Activated naive CD4-positive, alpha-beta T cell treated with anti-CD3 and anti-CD28 coated beads for 36 hours (primary cell): Measurements from ENCODE around the gene CPE. TPM values are rescaled to one million over a fixed set of nuclear protein-coding genes. Genes with fewer than 3 reads are reported as not detected.

Experiments
- CTCF ChIA-PET: fragments of 350-600 bp; sonication (Branson Sonifier 250); formaldehyde crosslinking; loops from one replicate; lab custom pipeline; 2021; ENCODE audit warnings: antibody characterized with exemption; lab: Charles Lee
- DNase-seq: peaks from one replicate; pipeline ENCODE4 v3.0.0-alpha.2; 2020
- H3K27ac Mint-ChIP-seq: one replicate; pipeline ENCODE4 v1.8.0; 2021; ENCODE audit warnings: mild to moderate bottlenecking, mixed read lengths
- H3K27me3 Mint-ChIP-seq: one replicate; pipeline ENCODE4 v1.8.0; 2021; ENCODE audit warnings: low read depth, mixed read lengths
- H3K36me3 Mint-ChIP-seq: one replicate; pipeline ENCODE4 v1.8.0; 2021; ENCODE audit warnings: low read depth, mixed read lengths
- H3K4me1 Mint-ChIP-seq: one replicate; pipeline ENCODE4 v1.8.0; 2021; ENCODE audit warnings: low read depth, mixed read lengths
- H3K4me3 Mint-ChIP-seq: one replicate; pipeline ENCODE4 v1.8.0; 2021; ENCODE audit warnings: mild to moderate bottlenecking, moderate library complexity, mixed read lengths
- H3K9me3 Mint-ChIP-seq: one replicate; pipeline ENCODE4 v1.8.0; 2021; ENCODE audit warnings: mixed read lengths
- intact Hi-C: fragments of 100-400 bp; cut with micrococcal nuclease; formaldehyde crosslinking; loops from one replicate; pipeline ENCODE4 v1.15.1; 2023
- total RNA-seq, 2 experiments: library from RNA; stranded (reverse); gene quantifications; one replicate each; pipeline ENCODE4 v1.2.3, GENCODE V29; 2021

Gene CPE
- total RNA-seq, 2 experiments from 2014 or later = 0.10 TPM; not detected in 1

- Mint-ChIP-seq H3K27ac (no peak overlapping the region), H3K4me3 (no peak overlapping the region), H3K36me3 (no peaks in the 10 kb centered on the region), H3K27me3 (no peaks in the 10 kb centered on the region), H3K9me3 (no peaks in the 10 kb centered on the region), H3K4me1 (no peaks in the 10 kb centered on the region)
- no peak for DNase-seq
- intact Hi-C loops = no loop called here
- CTCF ChIA-PET = no interaction called here
Observed at GRCh38 chr4:165369522-165369921, 9.3 kb upstream of the CPE start.

- Mint-ChIP-seq H3K27me3 (no peaks in the 10 kb centered on the region), H3K4me3 (no peak overlapping the region), H3K36me3 (no peaks in the 10 kb centered on the region), H3K4me1 (no peaks in the 10 kb centered on the region), H3K9me3 (no peaks in the 10 kb centered on the region), H3K27ac (no peak overlapping the region)
- intact Hi-C loops = no loop called here
- DNase-seq = no peak
- CTCF ChIA-PET = no interaction called here
Observed at GRCh38 chr4:165370530-165370929, 8.3 kb upstream of the CPE start.

- DNase-seq = no peak
- H3K27me3 Mint-ChIP-seq = peaks cover 17% of the 10 kb centered on the region
- H3K27ac Mint-ChIP-seq = no peak overlapping the region
- H3K4me3 Mint-ChIP-seq = no peak overlapping the region
- intact Hi-C loops = no loop called here
- no peaks in the 10 kb centered on the region for H3K36me3 Mint-ChIP-seq
- CTCF ChIA-PET = interaction anchor here (1.1 to 1.6 kb wide), 2 partner anchors 9 to 244 kb away, joined by 3 to 4 read pairs; no protein-coding TSS in a partner anchor
- no peaks in the 10 kb centered on the region for H3K4me1 Mint-ChIP-seq
- H3K9me3 Mint-ChIP-seq = no peaks in the 10 kb centered on the region
Observed at GRCh38 chr4:165375465-165375864, 3.3 kb upstream of the CPE start.

GRCh38 chr4:165378398-165378744, 437 bp upstream of the CPE start:
- CTCF ChIA-PET = interaction anchor here (0.9 to 1.8 kb wide), 3 partner anchors 15 to 266 kb away, joined by 3 to 9 read pairs (median 4); partner anchors contain the start of gene TMEM192
- Mint-ChIP-seq H3K4me1 (no peaks in the 10 kb centered on the region), H3K36me3 (no peaks in the 10 kb centered on the region), H3K9me3 (no peaks in the 10 kb centered on the region), H3K27me3 (peaks cover 19% of the 10 kb centered on the region), H3K4me3 (peak overlapping the region; percentile 70), H3K27ac (no peak overlapping the region)
- intact Hi-C loops = loop anchor here (2.0 kb wide), 1 partner anchor 24 kb away; no protein-coding TSS in a partner anchor
- no peak for DNase-seq

GRCh38 chr4:165379678-165380064, 863 bp downstream of the CPE start:
- intact Hi-C loops = loop anchor here (1.0 to 2.0 kb wide), 4 partner anchors 25 to 267 kb away; partner anchors contain the start of gene TMEM192
- Mint-ChIP-seq H3K4me1 (no peaks in the 10 kb centered on the region), H3K9me3 (no peaks in the 10 kb centered on the region), H3K27ac (no peak overlapping the region), H3K27me3 (peaks cover 19% of the 10 kb centered on the region), H3K36me3 (no peaks in the 10 kb centered on the region), H3K4me3 (peak overlapping the region; percentile 43)
- CTCF ChIA-PET = interaction anchor here (0.6 to 1.8 kb wide), 2 partner anchors 13 to 81 kb away, joined by 3 to 9 read pairs; no protein-coding TSS in a partner anchor
- DNase-seq = no peak

GRCh38 chr4:165380805-165381204, 2.0 kb downstream of the CPE start:
- Mint-ChIP-seq H3K27me3 (peaks cover 19% of the 10 kb centered on the region), H3K4me1 (no peaks in the 10 kb centered on the region), H3K9me3 (no peaks in the 10 kb centered on the region), H3K27ac (no peak overlapping the region), H3K4me3 (no peak overlapping the region), H3K36me3 (no peaks in the 10 kb centered on the region)
- intact Hi-C loops = no loop called here
- CTCF ChIA-PET = no interaction called here
- DNase-seq = no peak

- no peaks in the 10 kb centered on the region for H3K9me3 Mint-ChIP-seq
- H3K27me3 Mint-ChIP-seq = peaks cover 19% of the 10 kb centered on the region
- no peak overlapping the region for H3K27ac Mint-ChIP-seq
- DNase-seq = no peak
- H3K4me1 Mint-ChIP-seq = no peaks in the 10 kb centered on the region
- H3K4me3 Mint-ChIP-seq = no peak overlapping the region
- intact Hi-C loops = no loop called here
- no peaks in the 10 kb centered on the region for H3K36me3 Mint-ChIP-seq
- CTCF ChIA-PET = interaction anchor here (0.7 to 1.3 kb wide), 2 partner anchors 63 to 269 kb away, joined by 4 to 5 read pairs; partner anchors contain the start of gene TMEM192
Observed at GRCh38 chr4:165381821-165382373, 3.1 kb downstream of the CPE start.

GRCh38 chr4:165382640-165383039, 3.8 kb downstream of the CPE start:
- no peak overlapping the region for H3K27ac Mint-ChIP-seq
- no peaks in the 10 kb centered on the region for H3K36me3 Mint-ChIP-seq
- intact Hi-C loops = no loop called here
- CTCF ChIA-PET = interaction anchor here (0.7 to 1.3 kb wide), 2 partner anchors 63 to 270 kb away, joined by 4 to 5 read pairs; partner anchors contain the start of gene TMEM192
- no peaks in the 10 kb centered on the region for H3K4me1 Mint-ChIP-seq
- H3K9me3 Mint-ChIP-seq = no peaks in the 10 kb centered on the region
- DNase-seq = no peak
- peaks cover 18% of the 10 kb centered on the region for H3K27me3 Mint-ChIP-seq
- no peak overlapping the region for H3K4me3 Mint-ChIP-seq

GRCh38 chr4:165383591-165384073, 4.8 kb downstream of the CPE start:
- intact Hi-C loops = no loop called here
- H3K9me3 Mint-ChIP-seq = no peaks in the 10 kb centered on the region
- no peak overlapping the region for H3K27ac Mint-ChIP-seq
- DNase-seq = no peak
- no peak overlapping the region for H3K4me3 Mint-ChIP-seq
- CTCF ChIA-PET = interaction anchor here (0.7 to 1.3 kb wide), 3 partner anchors 8 to 33 kb away, joined by 3 to 4 read pairs (median 3); no protein-coding TSS in a partner anchor
- H3K27me3 Mint-ChIP-seq = peaks cover 13% of the 10 kb centered on the region
- H3K4me1 Mint-ChIP-seq = no peaks in the 10 kb centered on the region
- no peaks in the 10 kb centered on the region for H3K36me3 Mint-ChIP-seq

- intact Hi-C loops = no loop called here
- H3K27me3 Mint-ChIP-seq = peaks cover 13% of the 10 kb centered on the region
- H3K27ac Mint-ChIP-seq = no peak overlapping the region
- no peak overlapping the region for H3K4me3 Mint-ChIP-seq
- no peaks in the 10 kb centered on the region for H3K9me3 Mint-ChIP-seq
- no peaks in the 10 kb centered on the region for H3K4me1 Mint-ChIP-seq
- CTCF ChIA-PET = interaction anchor here (0.7 to 1.3 kb wide), 4 partner anchors 9 to 34 kb away, joined by 3 to 4 read pairs (median 3); no protein-coding TSS in a partner anchor
- H3K36me3 Mint-ChIP-seq = no peaks in the 10 kb centered on the region
- DNase-seq = no peak
Observed at GRCh38 chr4:165384186-165384585, 5.4 kb downstream of the CPE start.

- Mint-ChIP-seq H3K9me3 (no peaks in the 10 kb centered on the region), H3K36me3 (no peaks in the 10 kb centered on the region), H3K27me3 (peaks cover 11% of the 10 kb centered on the region), H3K27ac (no peak overlapping the region), H3K4me3 (no peak overlapping the region), H3K4me1 (no peaks in the 10 kb centered on the region)
- CTCF ChIA-PET = interaction anchor here (0.7 to 1.3 kb wide), 3 partner anchors 9 to 34 kb away, joined by 3 to 4 read pairs (median 3); no protein-coding TSS in a partner anchor
- DNase-seq = no peak
- intact Hi-C loops = no loop called here
Observed at GRCh38 chr4:165384598-165384997, 5.8 kb downstream of the CPE start.

- H3K36me3 Mint-ChIP-seq = no peaks in the 10 kb centered on the region
- intact Hi-C loops = no loop called here
- H3K4me3 Mint-ChIP-seq = no peak overlapping the region
- DNase-seq = no peak
- H3K27ac Mint-ChIP-seq = no peak overlapping the region
- CTCF ChIA-PET = interaction anchor here (0.7 to 1.1 kb wide), 2 partner anchors 10 to 34 kb away, joined by 3 to 4 read pairs; no protein-coding TSS in a partner anchor
- H3K9me3 Mint-ChIP-seq = no peaks in the 10 kb centered on the region
- no peaks in the 10 kb centered on the region for H3K4me1 Mint-ChIP-seq
- peaks cover 10% of the 10 kb centered on the region for H3K27me3 Mint-ChIP-seq
Observed at GRCh38 chr4:165385126-165385525, 6.3 kb downstream of the CPE start.

- intact Hi-C loops = no loop called here
- no peaks in the 10 kb centered on the region for H3K36me3 Mint-ChIP-seq
- no peaks in the 10 kb centered on the region for H3K9me3 Mint-ChIP-seq
- CTCF ChIA-PET = no interaction called here
- no peaks in the 10 kb centered on the region for H3K4me1 Mint-ChIP-seq
- peaks cover 11% of the 10 kb centered on the region for H3K27me3 Mint-ChIP-seq
- DNase-seq = no peak
- H3K27ac Mint-ChIP-seq = no peak overlapping the region
- no peak overlapping the region for H3K4me3 Mint-ChIP-seq
Observed at GRCh38 chr4:165386328-165386727, 7.5 kb downstream of the CPE start.
